Neural progenitor cell (in vitro differentiated cells): ENCODE results near the gene CIART. TPM values are rescaled to one million over a fixed set of nuclear protein-coding genes. Genes with fewer than 3 reads are reported as not detected.
"Not testable (repeated sequence)": the region's sequence is repeated elsewhere in the genome, so short reads cannot be mapped to it uniquely, and the experiment has no call there.

Experiments
- DNase-seq: peaks from one replicate; pipeline ENCODE4 v3.0.0-alpha.2; 2016; ENCODE audit warnings: low spot score
- H2AFZ ChIP-seq: fragments of 200-600 bp; sonication (generic); replicated peaks from 2 replicates; pipeline ENCODE4 v1.6.1; 2016; ENCODE audit warnings: antibody characterized with exemption
- H3F3A ChIP-seq: fragments of 200-600 bp; sonication (generic); 2 replicates; pipeline ENCODE4 v1.6.1; 2016; ENCODE audit warnings: antibody characterized with exemption, low read depth
- H3K27ac ChIP-seq: fragments of 200-600 bp; sonication (generic); 2 replicates; pipeline ENCODE4 v1.5.1; 2016; ENCODE audit warnings: mild to moderate bottlenecking
- H3K27me3 ChIP-seq: fragments of 200-600 bp; sonication (generic); 2 replicates; pipeline ENCODE4 v1.6.1; 2016; ENCODE audit warnings: mild to moderate bottlenecking, moderate library complexity
- H3K36me3 ChIP-seq: fragments of 200-600 bp; sonication (generic); 2 replicates; pipeline ENCODE4 v1.5.1; 2016
- H3K4me1 ChIP-seq: fragments of 200-600 bp; sonication (generic); 2 replicates; pipeline ENCODE4 v1.6.1; 2016; ENCODE audit warnings: mixed run types
- H3K4me2 ChIP-seq: fragments of 200-600 bp; sonication (generic); 2 replicates; pipeline ENCODE4 v1.6.1; 2016
- H3K4me3 ChIP-seq: fragments of 200-600 bp; sonication (generic); 2 replicates; pipeline ENCODE4 v1.5.1; 2016
- H3K79me2 ChIP-seq: fragments of 200-600 bp; sonication (generic); 2 replicates; pipeline ENCODE4 v1.6.1; 2016; ENCODE audit warnings: low read depth
- H3K9ac ChIP-seq: fragments of 200-600 bp; sonication (generic); 2 replicates; pipeline ENCODE4 v1.6.1; 2016
- H3K9me3 ChIP-seq: fragments of 200-600 bp; sonication (generic); 2 replicates; pipeline ENCODE4 v1.5.1; 2016; ENCODE audit warnings: low read depth
- H4K20me1 ChIP-seq: fragments of 200-600 bp; sonication (generic); 2 replicates; pipeline ENCODE4 v1.6.1; 2016; ENCODE audit warnings: low read depth
- H3K27ac Mint-ChIP-seq: 3 replicates; pipeline ENCODE4 v1.8.0; 2021; ENCODE audit warnings: mixed read lengths
- H3K27me3 Mint-ChIP-seq: 2 replicates; pipeline ENCODE4 v1.8.0; 2022; ENCODE audit warnings: low read depth, mild to moderate bottlenecking, inconsistent platforms, moderate library complexity, mixed read lengths; ENCODE audit not compliant: insufficient read depth
- H3K36me3 Mint-ChIP-seq: 3 replicates; pipeline ENCODE4 v1.8.0; 2021; ENCODE audit warnings: mixed read lengths
- H3K4me1 Mint-ChIP-seq: 3 replicates; pipeline ENCODE4 v1.8.0; 2021; ENCODE audit warnings: mixed read lengths
- H3K4me3 Mint-ChIP-seq: 3 replicates; pipeline ENCODE4 v1.8.0; 2021; ENCODE audit warnings: mild to moderate bottlenecking, moderate library complexity, mixed read lengths
- H3K9me3 Mint-ChIP-seq: 3 replicates; pipeline ENCODE4 v1.8.0; 2020; ENCODE audit warnings: mixed read lengths
- EZH2 ChIP-seq: fragments of 200-600 bp; sonication (generic); IDR thresholded peaks from 2 replicates; pipeline ENCODE4 v1.6.1; 2017; ENCODE audit warnings: antibody characterized with exemption, mild to moderate bottlenecking, moderate library complexity
- EZH2phosphoT487 ChIP-seq: fragments of 200-600 bp; sonication (generic); IDR thresholded peaks from 2 replicates; pipeline ENCODE4 v1.6.1; 2017; ENCODE audit warnings: antibody characterized with exemption
- total RNA-seq: library from RNA; depleted of rRNA; stranded (reverse); fragments of >200 nt; gene quantifications from 2 replicates; pipeline ENCODE4 v1.2.3, GENCODE V29; 2015; ENCODE audit warnings: low replicate concordance
- TF ChIP-seq, protein P1 (sequence below): fragments of 200-600 bp; sonication (generic); IDR thresholded peaks from 2 replicates; pipeline ENCODE4 v1.5.1; 2017; ENCODE audit warnings: antibody characterized with exemption, mild to moderate bottlenecking

CIART gene, protein sequence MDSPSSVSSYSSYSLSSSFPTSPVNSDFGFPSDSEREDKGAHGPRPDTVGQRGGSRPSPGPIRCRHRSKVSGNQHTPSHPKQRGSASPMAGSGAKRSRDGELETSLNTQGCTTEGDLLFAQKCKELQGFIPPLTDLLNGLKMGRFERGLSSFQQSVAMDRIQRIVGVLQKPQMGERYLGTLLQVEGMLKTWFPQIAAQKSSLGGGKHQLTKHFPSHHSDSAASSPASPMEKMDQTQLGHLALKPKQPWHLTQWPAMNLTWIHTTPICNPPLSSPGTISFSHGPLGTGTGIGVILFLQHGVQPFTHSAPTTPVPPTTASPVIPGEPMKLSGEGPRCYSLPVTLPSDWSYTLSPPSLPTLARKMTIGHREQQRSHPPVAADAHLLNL
- 22.6 and 25.3 TPM in 2 replicates for total RNA-seq

DNA sequence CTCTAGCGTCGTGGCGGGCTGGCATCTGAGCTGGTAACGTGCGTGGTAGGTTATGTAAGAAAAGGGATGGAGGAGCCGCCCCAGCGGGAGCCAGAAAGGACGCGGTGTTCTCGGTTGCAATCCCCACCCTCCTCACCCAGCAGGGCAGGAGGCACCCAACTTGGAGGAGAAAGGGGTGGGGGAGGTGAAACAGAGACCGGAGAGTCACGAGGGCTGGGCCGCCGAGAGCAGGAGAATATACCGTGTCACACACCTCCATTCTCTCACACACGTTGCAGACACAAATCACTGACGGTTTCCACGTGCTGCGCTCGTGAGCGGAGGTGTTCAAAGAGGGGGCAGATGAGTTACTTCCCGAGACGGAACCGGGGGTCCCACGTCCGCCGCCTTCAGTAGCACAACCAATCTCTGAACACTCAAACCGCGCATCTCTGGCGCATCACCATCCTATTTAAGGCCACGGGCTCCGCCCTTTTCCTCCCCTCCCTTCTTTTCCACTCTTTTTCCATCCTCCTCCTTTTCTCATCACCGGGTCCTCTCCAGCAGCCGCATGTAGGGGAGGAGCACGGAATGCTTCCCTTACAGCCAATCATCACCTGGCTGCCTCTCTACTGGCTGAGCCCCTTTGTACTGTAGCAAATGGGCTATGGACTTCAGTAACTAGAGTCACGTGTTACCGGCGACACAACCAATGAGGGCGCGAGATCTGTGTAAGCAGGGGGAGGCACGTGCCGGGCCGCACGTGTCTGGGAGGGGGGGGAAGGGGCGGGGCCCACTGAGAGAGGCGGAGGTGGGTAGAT, at the start of gene CIART:
CIART (plus strand) TSS at position 797 of the 800 bp plus-strand sequence. CDS start 714 bp downstream, outside the sequence.
- Histone ChIP-seq H3F3A (peaks cover 16% of the 10 kb centered on the region), H3K27ac (no peak within 1 kb of the TSS), H3K4me1 (peaks cover 12% of the 10 kb centered on the region), H3K9me3 (no peaks in the 10 kb centered on the region), H3K27me3 (peaks cover 10% of the 10 kb centered on the region), H3K4me2 (peak within 1 kb of the TSS; percentile 95), H3K36me3 (no peaks in the 10 kb centered on the region), H3K79me2 (peaks cover 8% of the 10 kb centered on the region), H3K9ac (no peak within 1 kb of the TSS), H2AFZ (peak within 1 kb of the TSS; percentile 74), H4K20me1 (no peaks in the 10 kb centered on the region), H3K4me3 (peak within 1 kb of the TSS; percentile 71)
- Mint-ChIP-seq H3K27ac (peak within 1 kb of the TSS; percentile 51), H3K4me3 (peak within 1 kb of the TSS; percentile 93), H3K9me3 (no peaks in the 10 kb centered on the region), H3K4me1 (peaks cover 34% of the 10 kb centered on the region), H3K36me3 (peaks cover 25% of the 10 kb centered on the region), H3K27me3 (peaks cover 11% of the 10 kb centered on the region)
- DNase-seq: peak; percentile 98
- TF ChIP-seq EZH2phosphoT487: no peak
- TF ChIP-seq, protein P1, sequence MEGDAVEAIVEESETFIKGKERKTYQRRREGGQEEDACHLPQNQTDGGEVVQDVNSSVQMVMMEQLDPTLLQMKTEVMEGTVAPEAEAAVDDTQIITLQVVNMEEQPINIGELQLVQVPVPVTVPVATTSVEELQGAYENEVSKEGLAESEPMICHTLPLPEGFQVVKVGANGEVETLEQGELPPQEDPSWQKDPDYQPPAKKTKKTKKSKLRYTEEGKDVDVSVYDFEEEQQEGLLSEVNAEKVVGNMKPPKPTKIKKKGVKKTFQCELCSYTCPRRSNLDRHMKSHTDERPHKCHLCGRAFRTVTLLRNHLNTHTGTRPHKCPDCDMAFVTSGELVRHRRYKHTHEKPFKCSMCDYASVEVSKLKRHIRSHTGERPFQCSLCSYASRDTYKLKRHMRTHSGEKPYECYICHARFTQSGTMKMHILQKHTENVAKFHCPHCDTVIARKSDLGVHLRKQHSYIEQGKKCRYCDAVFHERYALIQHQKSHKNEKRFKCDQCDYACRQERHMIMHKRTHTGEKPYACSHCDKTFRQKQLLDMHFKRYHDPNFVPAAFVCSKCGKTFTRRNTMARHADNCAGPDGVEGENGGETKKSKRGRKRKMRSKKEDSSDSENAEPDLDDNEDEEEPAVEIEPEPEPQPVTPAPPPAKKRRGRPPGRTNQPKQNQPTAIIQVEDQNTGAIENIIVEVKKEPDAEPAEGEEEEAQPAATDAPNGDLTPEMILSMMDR: no peak
- no peak for TF ChIP-seq EZH2

DNA sequence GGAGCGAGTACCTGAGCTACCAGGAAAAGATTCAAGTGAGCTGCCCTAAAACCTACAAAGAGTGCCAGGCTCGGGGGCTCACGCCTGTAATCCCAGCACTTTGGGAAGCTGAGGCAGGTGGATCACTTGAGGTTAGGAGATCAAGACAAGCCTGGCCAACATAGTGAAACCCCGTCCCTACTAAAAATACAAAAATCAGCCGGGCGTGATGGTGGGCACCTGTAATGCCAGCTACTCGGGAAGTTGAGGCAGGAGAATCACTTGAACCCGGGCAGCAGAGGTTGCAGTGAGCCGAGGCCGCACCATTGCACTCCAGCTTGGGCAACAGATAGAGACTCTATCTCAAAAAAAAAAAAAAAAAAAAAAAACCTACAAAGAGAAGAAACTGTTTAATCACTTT, 49.4 kb upstream of the CIART start:
- not testable (repeated sequence) for H3K4me1 ChIP-seq, H3K9me3 ChIP-seq, H3K9me3 Mint-ChIP-seq, H3K9ac ChIP-seq, H3K4me3 ChIP-seq, H3K27ac Mint-ChIP-seq, DNase-seq, H2AFZ ChIP-seq, H3K27me3 Mint-ChIP-seq, H3K27me3 ChIP-seq, H3K27ac ChIP-seq
- Histone ChIP-seq H4K20me1 (peaks cover 26% of the 10 kb centered on the region), H3K4me2 (peak overlapping the region; percentile 91), H3K36me3 (peaks cover 29% of the 10 kb centered on the region), H3K79me2 (peaks cover 80% of the 10 kb centered on the region), H3F3A (peaks cover 42% of the 10 kb centered on the region)
- peak overlapping the region; percentile 50 for H3K4me3 Mint-ChIP-seq
- H3K36me3 Mint-ChIP-seq: peaks cover 22% of the 10 kb centered on the region
- peaks cover 18% of the 10 kb centered on the region for H3K4me1 Mint-ChIP-seq

DNA sequence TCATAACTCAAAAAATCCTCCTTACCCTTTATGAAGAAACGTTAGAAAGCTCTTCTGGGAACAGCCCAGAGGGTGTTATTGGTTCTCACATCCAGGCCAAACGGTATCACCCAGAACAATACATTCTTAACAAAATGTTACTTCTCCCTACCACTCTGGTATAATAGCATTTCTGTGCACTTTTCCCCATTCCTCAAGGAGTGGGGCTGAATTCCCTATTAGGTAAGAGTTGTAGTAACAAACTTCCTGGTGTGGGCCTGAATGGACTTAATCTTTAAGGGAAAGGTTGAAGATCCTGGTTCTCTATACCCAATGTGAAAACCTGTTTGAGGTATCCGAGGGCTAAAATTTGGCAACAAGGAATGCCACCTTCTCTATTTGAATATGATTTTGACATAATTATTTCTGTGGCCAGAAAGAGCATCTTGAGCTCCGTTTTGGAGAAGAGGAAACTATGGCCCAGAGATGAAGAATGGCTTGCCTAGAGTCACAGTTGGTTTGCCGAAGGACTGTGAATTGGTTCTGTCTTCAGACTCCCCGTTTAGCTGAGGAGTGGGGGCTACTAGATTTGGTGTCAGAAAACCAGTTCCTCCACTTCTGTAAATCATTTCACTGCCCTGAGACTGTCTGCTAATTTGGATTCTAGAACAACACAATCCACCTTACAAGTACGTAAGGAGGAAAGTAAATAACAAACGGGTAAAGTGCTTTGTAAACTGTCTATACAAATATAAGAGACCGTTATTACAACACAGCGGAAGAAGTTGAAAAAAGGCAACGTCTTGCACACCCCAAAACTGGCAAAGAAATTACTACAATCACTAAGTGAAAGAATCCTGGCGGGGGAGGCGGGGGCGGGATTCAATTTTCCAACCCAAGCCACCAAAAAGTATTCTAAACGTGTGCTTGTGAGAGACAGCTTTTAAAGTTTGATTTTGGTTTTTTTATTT, 48.7 kb upstream of the CIART start:
- Histone ChIP-seq H3K79me2 (peaks cover 73% of the 10 kb centered on the region), H4K20me1 (peaks cover 26% of the 10 kb centered on the region), H3K9ac (peak overlapping the region; percentile 79), H3K36me3 (peaks cover 28% of the 10 kb centered on the region), H3K9me3 (no peaks in the 10 kb centered on the region), H3K4me2 (peak overlapping the region; percentile 91), H3K4me1 (peaks cover 9% of the 10 kb centered on the region), H3F3A (peaks cover 42% of the 10 kb centered on the region), H3K27me3 (no peaks in the 10 kb centered on the region), H3K27ac (no peak overlapping the region), H3K4me3 (peak overlapping the region; percentile 94), H2AFZ (no peak overlapping the region)
- TF ChIP-seq, protein P1: no peak
- no peak for TF ChIP-seq EZH2
- TF ChIP-seq EZH2phosphoT487: no peak
- Mint-ChIP-seq H3K36me3 (peaks cover 19% of the 10 kb centered on the region), H3K4me3 (no peak overlapping the region), H3K27me3 (peaks cover 10% of the 10 kb centered on the region), H3K27ac (peak overlapping the region; percentile 92), H3K9me3 (no peaks in the 10 kb centered on the region), H3K4me1 (peaks cover 18% of the 10 kb centered on the region)
- DNase-seq: peak; percentile 2
